ENCODE measurements around the gene TCAP.

- TF ChIP-seq CTCF (IDR thresholded peaks at IDR 0.05) (no peak), TCF7L2 (IDR thresholded peaks at IDR 0.05; ENCODE audit: low read depth, low read length) (no peak), REST (IDR thresholded peaks at IDR 0.05; ENCODE audit: insufficient read depth in 1 of 2, low read depth in 2 of 2, low read length in 1 of 2) (no peak), SIN3A (IDR thresholded peaks at IDR 0.05; ENCODE audit: borderline replicate concordance, insufficient read depth, low read depth, low read length) (no peak), POLR2AphosphoS5 (IDR thresholded peaks at IDR 0.05; ENCODE audit: low read depth, low read length) (no peak)
Measured at GRCh38 chr17:39658760-39659159, 6.4 kb upstream of the TCAP start.
